Jurkat, Clone E6-1 (cell line): ENCODE measurements around the gene OSBP2.

Experiments
- DNase-seq: peaks from one replicate; pipeline ENCODE4 v3.0.0-alpha.2; 2011; ENCODE audit warnings: low read depth, low spot score
- H3K4me3 ChIP-seq: 2 replicates; pipeline ENCODE4 v1.5.1; 2011; ENCODE audit warnings: mild to moderate bottlenecking, low read length, control low read depth, moderate library complexity

The OSBP2 gene

DNA sequence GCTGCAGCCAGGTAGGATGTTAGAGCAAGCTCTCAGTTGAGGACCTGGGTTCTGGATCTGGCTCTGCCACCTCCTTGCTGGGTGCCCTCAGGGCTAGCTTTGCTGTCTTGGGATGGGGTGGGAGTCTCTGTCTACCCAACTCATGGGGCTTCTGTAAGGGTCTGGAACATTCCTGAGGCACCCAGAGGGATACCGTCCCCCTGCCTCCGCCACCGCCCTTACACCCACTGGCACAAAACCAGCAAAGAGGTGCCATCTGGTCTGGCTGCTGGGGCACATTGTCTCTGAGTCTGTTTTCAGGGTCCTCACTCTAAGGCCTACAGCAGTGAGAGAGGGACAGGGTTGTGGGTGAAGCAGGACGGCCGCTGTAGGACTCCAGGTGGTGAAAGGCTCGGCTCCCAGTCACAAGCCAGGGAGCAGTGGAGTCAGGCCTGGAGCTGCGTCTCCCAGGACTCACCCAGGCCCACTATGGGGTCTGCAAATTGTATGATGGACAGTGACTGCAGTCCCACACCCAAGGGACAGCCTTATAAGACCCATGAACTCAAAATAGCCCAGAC, 189.0 kb downstream of the OSBP2 start:
- no peak for DNase-seq
- H3K4me3 ChIP-seq, result no peak overlapping the region

DNA sequence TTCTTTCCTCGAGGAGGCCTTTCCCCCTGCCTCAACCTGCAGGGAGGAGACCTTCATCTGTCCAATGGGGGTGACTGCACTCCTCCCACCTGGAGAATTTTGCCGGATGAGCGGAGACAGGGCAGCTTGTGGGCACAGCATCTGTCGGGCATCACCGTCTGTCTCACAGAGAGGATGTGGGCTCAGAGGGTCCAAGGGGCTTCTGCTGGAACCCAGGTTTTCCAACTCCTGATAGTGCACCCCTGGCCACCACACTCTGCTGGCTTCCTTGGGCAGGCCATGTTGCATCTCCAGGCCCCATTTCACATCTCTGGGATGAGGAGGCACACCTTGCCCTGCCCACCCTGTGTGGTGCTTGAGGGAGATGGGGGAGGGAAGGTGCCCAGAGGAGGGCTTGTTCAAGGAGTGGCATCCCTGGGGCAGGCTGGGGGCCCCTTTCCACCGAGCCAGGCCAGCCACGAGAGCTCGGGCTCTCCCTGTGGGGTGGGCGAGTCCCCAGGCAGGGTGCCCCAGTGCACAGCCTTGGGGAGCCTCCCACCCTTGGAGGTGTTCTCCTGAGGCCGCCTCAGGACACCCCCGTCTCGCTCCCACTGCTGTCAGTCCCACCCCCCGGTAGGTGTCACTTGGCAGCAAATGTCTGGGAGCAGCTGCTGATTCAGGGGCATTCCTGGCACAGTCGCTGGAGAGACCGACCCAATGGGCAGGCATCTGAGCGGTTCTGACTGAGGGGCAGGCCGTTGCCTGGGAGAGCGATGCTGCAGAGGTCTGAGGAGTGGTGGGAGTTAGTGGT, 189.7 kb downstream of the OSBP2 start:
- DNase-seq, result no peak
- no peak overlapping the region for H3K4me3 ChIP-seq

DNA sequence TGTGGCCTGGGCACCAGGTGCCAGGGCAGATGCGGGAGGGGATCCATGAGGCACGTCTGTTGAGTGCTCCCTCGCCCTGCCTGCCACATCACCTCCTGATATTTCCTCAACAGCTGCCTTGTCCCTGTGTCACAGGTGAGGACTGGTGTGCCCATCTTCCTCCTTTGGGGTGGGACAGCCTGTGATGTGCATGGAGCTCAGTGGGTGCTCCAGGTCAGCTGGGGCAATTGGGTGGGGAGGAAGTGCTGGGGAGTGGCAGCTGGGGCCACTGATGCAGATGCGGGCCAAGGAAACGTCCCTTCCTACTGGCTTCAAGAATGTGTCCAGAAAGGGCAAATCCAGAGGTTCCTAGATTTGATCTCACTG, 190.3 kb downstream of the OSBP2 start:
- H3K4me3 ChIP-seq, result no peak overlapping the region
- no peak for DNase-seq

GRCh38 chr22:30885591-30885990, 190.9 kb downstream of the OSBP2 start:
- no peak for DNase-seq
- no peak overlapping the region for H3K4me3 ChIP-seq

DNA sequence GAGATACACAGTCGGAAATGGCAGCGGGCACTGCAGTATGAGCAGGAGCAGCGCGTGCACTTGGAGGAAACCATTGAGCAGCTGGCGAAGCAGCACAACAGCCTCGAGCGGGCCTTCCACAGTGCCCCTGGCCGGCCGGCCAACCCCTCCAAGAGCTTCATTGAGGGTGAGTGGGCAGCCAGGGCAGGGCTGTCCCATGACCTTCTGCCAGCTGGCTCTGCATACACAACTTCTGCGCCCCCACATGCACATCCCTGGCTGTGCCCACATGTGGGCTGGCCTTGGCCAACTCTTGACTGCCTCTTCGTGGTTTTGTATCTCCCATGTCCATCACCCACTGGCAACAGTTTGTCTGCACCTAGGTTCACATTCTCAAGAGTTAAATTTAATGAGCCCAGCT, 192.8 kb downstream of the OSBP2 start:
- H3K4me3 ChIP-seq, result no peak overlapping the region
- no peak for DNase-seq

GRCh38 chr22:30887861-30888260, 193.2 kb downstream of the OSBP2 start:
- no peak overlapping the region for H3K4me3 ChIP-seq
- no peak for DNase-seq

- H3K4me3 ChIP-seq, result no peak overlapping the region
- DNase-seq, result no peak
These were observed 194.8 kb downstream of the OSBP2 start for GRCh38 chr22:30889268-30889995.

DNA sequence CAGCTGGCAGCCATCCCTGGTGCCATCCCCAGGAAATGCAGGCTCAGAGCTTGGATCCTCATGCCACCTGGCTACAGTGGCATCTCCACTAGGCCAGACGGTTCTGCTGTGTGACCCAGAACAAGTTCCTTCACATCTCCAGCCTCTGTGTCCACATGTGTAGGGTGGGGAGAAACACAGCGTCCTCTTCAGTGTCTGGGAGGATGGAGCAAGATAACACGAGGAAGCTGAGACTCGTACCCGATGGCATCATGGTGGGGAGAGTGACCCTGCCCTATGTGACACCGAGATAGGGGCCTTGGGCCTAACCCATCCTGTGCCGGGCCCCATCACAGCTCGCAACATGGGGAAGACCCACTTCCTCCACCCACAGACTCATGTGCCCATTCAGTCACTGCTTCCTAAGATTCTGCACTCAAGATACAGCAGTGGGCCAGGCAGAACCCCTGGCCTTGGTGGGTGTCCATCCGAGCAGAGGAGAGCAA, 195.4 kb downstream of the OSBP2 start:
- H3K4me3 ChIP-seq, result no peak overlapping the region
- DNase-seq, result no peak

DNA sequence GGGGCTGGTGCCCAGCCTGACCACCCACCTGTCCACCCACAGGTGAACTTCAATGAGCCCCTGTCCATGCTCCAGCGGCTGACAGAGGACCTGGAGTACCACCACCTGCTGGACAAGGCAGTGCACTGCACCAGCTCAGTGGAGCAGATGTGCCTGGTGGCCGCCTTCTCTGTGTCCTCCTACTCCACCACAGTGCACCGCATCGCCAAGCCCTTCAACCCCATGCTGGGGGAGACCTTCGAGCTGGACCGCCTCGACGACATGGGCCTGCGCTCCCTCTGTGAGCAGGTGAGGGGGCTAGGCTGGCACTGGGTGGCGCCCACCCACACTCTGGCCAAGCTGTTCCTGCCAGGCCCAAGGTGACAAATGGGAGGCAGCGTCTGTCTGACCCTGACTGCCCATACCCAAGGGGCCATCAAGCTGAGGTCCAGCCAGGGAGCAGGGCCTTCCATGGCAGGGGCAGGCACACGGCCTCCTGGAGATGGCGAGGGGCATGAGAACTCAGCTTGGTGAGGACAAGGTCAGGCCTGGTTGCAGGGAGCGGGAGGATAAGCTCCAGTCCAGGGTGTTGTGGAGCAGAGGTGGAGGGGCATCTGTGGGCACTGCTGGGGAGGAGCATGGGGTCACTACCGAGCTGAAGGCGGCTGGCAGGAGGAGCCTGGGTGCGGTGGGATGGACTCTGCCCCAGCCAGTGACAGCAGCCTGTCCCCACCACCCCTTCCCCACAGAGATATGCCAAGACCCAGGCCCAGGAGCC, 196.2 kb downstream of the OSBP2 start:
- DNase-seq, result peak; percentile 10
- no peak overlapping the region for H3K4me3 ChIP-seq

DNA sequence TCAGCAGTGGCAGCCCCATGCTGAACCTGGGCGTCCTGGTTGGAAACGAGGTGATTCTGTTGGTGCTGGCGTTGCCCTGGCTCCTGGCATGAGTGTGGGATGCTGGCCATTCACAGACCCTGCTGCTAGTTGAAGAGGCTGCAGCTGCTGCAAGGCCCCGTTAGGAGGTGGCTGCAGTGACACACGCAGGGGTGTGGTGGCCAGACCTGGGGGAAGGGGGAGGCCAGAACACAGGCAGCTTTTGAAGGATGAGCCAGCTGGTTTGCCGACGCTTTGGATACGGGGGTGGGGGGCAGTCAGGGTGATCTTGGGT, 196.7 kb downstream of the OSBP2 start:
- DNase-seq, result no peak
- H3K4me3 ChIP-seq, result no peak overlapping the region

DNA sequence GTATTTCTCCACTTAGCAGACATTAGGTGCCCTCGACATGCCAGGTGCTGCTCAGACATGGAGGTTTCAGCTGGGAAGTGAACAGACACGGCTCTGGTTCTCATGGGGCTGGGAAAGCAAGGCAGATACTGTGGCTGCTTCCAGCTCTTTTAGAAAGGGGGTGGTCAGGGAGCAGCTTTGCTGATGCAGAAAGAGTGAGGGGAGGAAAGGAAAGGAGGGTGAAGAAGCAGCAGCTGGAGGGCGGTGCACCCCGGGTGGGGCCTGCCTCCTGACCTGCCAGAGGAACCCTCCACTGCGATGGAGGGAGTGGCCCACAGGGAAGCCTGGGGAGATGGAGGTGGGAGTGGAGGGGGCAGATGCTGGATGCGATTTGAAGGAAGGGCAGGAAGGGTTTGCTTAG, 197.1 kb downstream of the OSBP2 start:
- H3K4me3 ChIP-seq, result no peak overlapping the region
- DNase-seq, result no peak

DNA sequence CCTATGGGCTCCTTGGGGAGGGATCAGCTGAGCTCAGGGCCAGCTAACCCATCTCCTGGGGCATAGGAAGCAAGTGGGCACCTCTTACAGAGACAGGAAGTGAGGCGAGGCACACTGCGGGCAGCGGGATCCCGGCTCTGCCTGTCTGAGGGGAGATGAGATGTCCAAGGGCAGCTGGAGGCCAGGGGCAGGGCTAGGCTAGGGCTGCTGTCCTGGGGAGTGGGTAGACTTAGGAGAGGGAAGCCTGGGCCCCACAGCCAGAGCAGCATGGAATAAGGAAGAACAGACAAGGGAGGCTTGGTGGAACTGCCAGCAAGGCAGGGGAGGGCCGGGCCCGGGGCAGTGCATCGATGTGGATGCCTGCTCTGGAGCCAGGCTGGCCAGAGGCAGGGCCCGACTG, 197.6 kb downstream of the OSBP2 start:
- H3K4me3 ChIP-seq, result no peak overlapping the region
- DNase-seq, result no peak

- DNase-seq, result no peak
These were observed 198.1 kb downstream of the OSBP2 start for GRCh38 chr22:30892731-30893221.

GRCh38 chr22:30893434-30894370, 199.0 kb downstream of the OSBP2 start:
- no peak overlapping the region for H3K4me3 ChIP-seq

More at GRCh38 chr22:30892731-30893221, 198.1 kb downstream of the OSBP2 start:
- H3K4me3 ChIP-seq, result no peak overlapping the region

GRCh38 chr22:30894371-30894740, 199.7 kb downstream of the OSBP2 start:
- no peak overlapping the region for H3K4me3 ChIP-seq
- DNase-seq, result no peak

More at GRCh38 chr22:30893434-30894370, 199.0 kb downstream of the OSBP2 start:
- DNase-seq, result peak; percentile 5

- no peak for DNase-seq
- no peak overlapping the region for H3K4me3 ChIP-seq
These were observed 208.1 kb downstream of the OSBP2 start for GRCh38 chr22:30902496-30903357.

DNA sequence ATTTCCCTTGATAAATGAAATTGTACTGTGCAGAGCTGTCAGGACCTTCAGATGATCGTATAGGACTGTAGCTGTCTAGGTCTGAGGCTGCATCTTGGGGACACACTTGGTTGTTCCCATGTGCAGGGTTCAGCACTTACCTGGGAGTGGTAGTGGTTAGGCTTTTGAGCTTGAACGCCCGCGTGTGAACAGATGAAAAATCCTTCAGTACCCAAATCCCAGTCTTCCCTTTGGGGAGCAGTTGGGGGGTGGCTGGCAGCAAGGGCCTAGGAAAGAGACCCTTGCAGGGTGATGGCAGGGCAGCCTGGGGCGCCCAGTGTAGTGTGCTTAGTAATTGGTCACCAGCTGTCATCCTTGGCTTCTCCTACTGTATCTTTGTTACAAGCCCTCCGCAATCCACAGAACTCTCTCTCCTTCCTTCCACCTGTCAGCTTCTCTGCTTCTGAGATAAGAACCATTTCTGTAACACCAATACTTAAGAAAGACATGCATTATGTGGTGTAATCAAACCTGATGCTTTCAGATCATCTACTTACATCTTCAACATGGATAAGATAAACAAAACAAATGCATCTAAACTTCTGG, 209.3 kb downstream of the OSBP2 start:
- no peak overlapping the region for H3K4me3 ChIP-seq
- DNase-seq, result no peak
